GM12878 (cell line): Measurements from ENCODE around the gene GRM5. TPM values are rescaled to one million over a fixed set of nuclear protein-coding genes. Genes with fewer than 3 reads are reported as not detected.

Source experiments
- ATAC-seq: fragments of 200-7000 bp; cut with Tn5 transposase; 3 replicates; pipeline ENCODE4 v1.9.1; 2020; ENCODE audit warnings: mild to moderate bottlenecking, moderate library complexity
- BruUV-seq: library from RNA; stranded (reverse); fragments of 400-500 nt; replicated peaks from 2 replicates; lab custom pipeline; 2021; lab: Mats Ljungman, UMichigan
- CTCF ChIA-PET: fragments of 300-600 bp; sonication (Branson Sonifier 250); formaldehyde crosslinking; extraction: SDS; loops from one replicate; lab custom pipeline; 2021; ENCODE audit warnings: inconsistent platforms; lab: Yijun Ruan, JAX
- POLR2A ChIA-PET: fragments of 350-600 bp; formaldehyde crosslinking; extraction: SDS; loops from one replicate; lab custom pipeline; 2021; ENCODE audit warnings: inconsistent platforms; lab: Charles Lee
- RAD21 ChIA-PET: fragments of 300-600 bp; sonication (Branson Sonifier 250); formaldehyde crosslinking; loops from one replicate; lab custom pipeline; 2023; ENCODE audit warnings: antibody characterized with exemption; ENCODE audit not compliant: unreplicated experiment; lab: Charles Lee
- SMC1A ChIA-PET: fragments of 300-600 bp; sonication (Branson Sonifier 250); formaldehyde crosslinking; loops from one replicate; lab custom pipeline; 2023; ENCODE audit not compliant: unreplicated experiment, uncharacterized antibody; lab: Charles Lee
- DNase-seq: peaks from one replicate; pipeline ENCODE4 v3.0.0-alpha.2; 2011; ENCODE audit warnings: low read depth, low spot score
- FAIRE-seq: peaks from 3 replicates; lab custom pipeline; 2011; peaks lifted over from hg19 to GRCh38; lab: Jason Lieb, UNC
- H2AFZ ChIP-seq: 2 replicates; pipeline ENCODE4 v1.6.0; 2011; ENCODE audit warnings: low read depth, low read length, control low read depth; ENCODE audit not compliant: control insufficient read depth
- H3K27ac ChIP-seq: 2 replicates; pipeline ENCODE4 v1.5.1; 2011; ENCODE audit warnings: control low read depth; ENCODE audit not compliant: control insufficient read depth, insufficient read depth
- H3K27me3 ChIP-seq, 2 experiments: replicated peaks in 1 of 2; 2 replicates each; pipeline versions ENCODE4 v1.6.0 to v1.6.1; 2011; ENCODE audit warnings: low read length in 1 of 2; ENCODE audit not compliant: control insufficient read depth in 2 of 2, insufficient read depth in 2 of 2
- H3K36me3 ChIP-seq, 2 experiments: 2 replicates each; pipeline ENCODE4 v1.5.1; 2011; ENCODE audit warnings: low read length in 1 of 2; ENCODE audit not compliant: control insufficient read depth in 2 of 2, insufficient read depth in 2 of 2
- H3K4me1 ChIP-seq: 2 replicates; pipeline ENCODE4 v1.6.1; 2011; ENCODE audit warnings: mild to moderate bottlenecking, low read length, moderate library complexity, mixed read lengths; ENCODE audit not compliant: control insufficient read depth, insufficient read depth
- H3K4me2 ChIP-seq: 2 replicates; pipeline ENCODE4 v1.6.0; 2011; ENCODE audit warnings: control low read depth; ENCODE audit not compliant: control insufficient read depth, insufficient read depth
- H3K4me3 ChIP-seq: fragments of 200-600 bp; sonication (generic); 2 replicates; pipeline ENCODE4 v1.5.1; 2016
- H3K79me2 ChIP-seq: 2 replicates; pipeline ENCODE4 v1.6.0; 2011; ENCODE audit warnings: low read length; ENCODE audit not compliant: control insufficient read depth, insufficient read depth
- H3K9ac ChIP-seq: 2 replicates; pipeline ENCODE4 v1.8.0; 2011; ENCODE audit warnings: low read length, control low read depth, mixed read lengths; ENCODE audit not compliant: control insufficient read depth, insufficient read depth
- H3K9me3 ChIP-seq: replicated peaks from 3 replicates; pipeline ENCODE4 v1.5.1; 2011; ENCODE audit warnings: mild to moderate bottlenecking, low read length; ENCODE audit not compliant: control insufficient read depth, insufficient read depth
- H4K20me1 ChIP-seq: 2 replicates; pipeline ENCODE4 v1.6.0; 2011; ENCODE audit not compliant: control insufficient read depth, insufficient read depth
- HDAC6 ChIP-seq: fragments of 200-600 bp; sonication (generic); IDR thresholded peaks from one replicate; pipeline ENCODE4 v1.8.0; 2017; ENCODE audit warnings: antibody characterized with exemption; ENCODE audit not compliant: unreplicated experiment
- MEF2A ChIP-seq: IDR thresholded peaks from 2 replicates; pipeline ENCODE4 v1.6.1; 2011; ENCODE audit warnings: low read depth, mild to moderate bottlenecking, low read length, moderate library complexity; ENCODE audit not compliant: insufficient read depth
- RUNX3 ChIP-seq: IDR thresholded peaks from 2 replicates; pipeline ENCODE4 v1.6.1; 2012; ENCODE audit warnings: low read length, inconsistent platforms
- SREBF1 ChIP-seq: IDR thresholded peaks from 2 replicates; pipeline ENCODE4 v1.6.1; 2012; ENCODE audit warnings: mild to moderate bottlenecking, low read length
- WGBS: methylation state at CpG from one replicate; pipeline ENCODE4 v1.1.6; 2016; ENCODE audit warnings: low lambda C conversion rate; ENCODE audit not compliant: insufficient replicate concordance, insufficient coverage; ENCODE audit errors: missing lambda C conversion rate; 5-methylcytosine and 5-hydroxymethylcytosine counted together
- in situ Hi-C: fragments of 300-500 bp; cut with MboI; formaldehyde crosslinking; loops from 9 replicates; pipeline ENCODE4 v1.14.3; 2018; ENCODE audit warnings: mixed read lengths
- intact Hi-C: fragments of 100-400 bp; cut with micrococcal nuclease; formaldehyde crosslinking; loops from one replicate; pipeline ENCODE4 v1.14.2; 2022; ENCODE audit not compliant: unreplicated experiment
- polyA plus RNA-seq, 11 experiments: library from polyadenylated mRNA; depleted of rRNA in 4 of 11; unstranded in 6 of 11; stranded (reverse) in 5 of 11; fragments of >200 nt; fragmentation: Nextera tagmentation in 4 of 11; fragmentation: Illumina TruSeq in 1 of 11; extraction: Ambion mirVana in 4 of 11; extraction: Trizol in 1 of 11; gene quantifications; 1 replicate in 1 of 11; 2 replicates in 10 of 11; pipeline versions ENCODE4 v1.2.1 to v1.2.3, GENCODE V29; 2011 to 2016; ENCODE audit warnings: inconsistent platforms in 2 of 11, missing spikeins in 2 of 11, low read depth in 1 of 11
- total RNA-seq, 4 experiments: library from RNA; depleted of rRNA in 3 of 4; stranded (reverse); fragments of >200 nt in 3 of 4; fragmentation: Illumina TruSeq in 1 of 4; extraction: Trizol in 1 of 4; gene quantifications; 2 replicates each; pipeline versions ENCODE4 v1.2.1 to v1.2.3, GENCODE V29; 2013 to 2021
- TF ChIP-seq, protein P1 (sequence below): fragments of 450-650 bp; IDR thresholded peaks from 2 replicates; pipeline ENCODE4 v1.6.1; 2018; ENCODE audit warnings: borderline replicate concordance, mild to moderate bottlenecking; ENCODE audit not compliant: partially characterized antibody
- TF ChIP-seq, protein P2 (sequence below): fragments of 450-650 bp; IDR thresholded peaks from 2 replicates; pipeline ENCODE4 v1.6.1; 2017; ENCODE audit warnings: antibody characterized with exemption, mild to moderate bottlenecking, moderate library complexity
- TF ChIP-seq, protein P3 (sequence below): fragments of 450-650 bp; IDR thresholded peaks from 2 replicates; pipeline ENCODE4 v1.6.1; 2017; ENCODE audit warnings: mild to moderate bottlenecking, moderate library complexity

GRM5 gene
- total and polyA plus RNA-seq, 10 of the 15 experiments (the other 5 are each of a cell fraction or from before 2014, with no cell fraction given): not detected

DNA sequence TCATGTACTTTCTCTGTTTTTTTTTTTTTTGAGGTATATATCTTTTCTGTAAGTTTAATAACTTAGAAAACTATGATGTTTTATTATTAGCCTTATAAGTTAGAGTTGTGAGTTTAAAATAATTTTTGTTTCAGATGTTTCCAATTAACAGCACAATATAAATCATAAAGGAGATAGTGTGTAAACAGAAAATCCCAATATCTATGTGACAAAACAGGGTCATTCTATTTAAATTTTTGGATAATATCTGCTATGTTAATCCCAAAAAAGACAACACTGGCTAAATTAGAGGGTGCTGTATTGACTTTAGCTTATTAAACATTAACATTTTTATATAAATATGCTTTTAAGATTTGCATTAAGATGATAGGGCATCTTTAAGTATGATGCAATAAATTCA, 410.1 kb downstream of the GRM5 start:
- H3K9me3 ChIP-seq: no peaks in the 10 kb centered on the region
- no peak overlapping the region for H3K9ac ChIP-seq
- in situ Hi-C loops (no loop called here), intact Hi-C loops (no loop called here)
- SMC1A ChIA-PET: no interaction called here
- H3K4me1 ChIP-seq: no peaks in the 10 kb centered on the region
- CTCF ChIA-PET: interaction anchor here (0.6 kb wide), 1 partner anchor 95 kb away, joined by 3 read pairs; no protein-coding TSS in a partner anchor
- POLR2A ChIA-PET: no interaction called here
- RAD21 ChIA-PET: no interaction called here
- no peaks in the 10 kb centered on the region for H3K79me2 ChIP-seq
- no peak overlapping the region for H3K4me3 ChIP-seq
- ATAC-seq (no peak), DNase-seq (no peak), FAIRE-seq (no peak)
- BruUV-seq: no TSS peak
- no peaks in the 10 kb centered on the region for H4K20me1 ChIP-seq
- H3K36me3 ChIP-seq: no peaks in the 10 kb centered on the region
- TF ChIP-seq, protein P1, sequence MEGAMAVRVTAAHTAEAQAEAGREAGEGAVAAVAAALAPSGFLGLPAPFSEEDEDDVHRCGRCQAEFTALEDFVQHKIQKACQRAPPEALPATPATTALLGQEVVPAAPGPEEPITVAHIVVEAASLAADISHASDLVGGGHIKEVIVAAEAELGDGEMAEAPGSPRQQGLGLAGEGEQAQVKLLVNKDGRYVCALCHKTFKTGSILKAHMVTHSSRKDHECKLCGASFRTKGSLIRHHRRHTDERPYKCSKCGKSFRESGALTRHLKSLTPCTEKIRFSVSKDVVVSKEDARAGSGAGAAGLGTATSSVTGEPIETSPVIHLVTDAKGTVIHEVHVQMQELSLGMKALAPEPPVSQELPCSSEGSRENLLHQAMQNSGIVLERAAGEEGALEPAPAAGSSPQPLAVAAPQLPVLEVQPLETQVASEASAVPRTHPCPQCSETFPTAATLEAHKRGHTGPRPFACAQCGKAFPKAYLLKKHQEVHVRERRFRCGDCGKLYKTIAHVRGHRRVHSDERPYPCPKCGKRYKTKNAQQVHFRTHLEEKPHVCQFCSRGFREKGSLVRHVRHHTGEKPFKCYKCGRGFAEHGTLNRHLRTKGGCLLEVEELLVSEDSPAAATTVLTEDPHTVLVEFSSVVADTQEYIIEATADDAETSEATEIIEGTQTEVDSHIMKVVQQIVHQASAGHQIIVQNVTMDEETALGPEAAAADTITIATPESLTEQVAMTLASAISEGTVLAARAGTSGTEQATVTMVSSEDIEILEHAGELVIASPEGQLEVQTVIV: no peak
- no peak for TF ChIP-seq HDAC6
- no peak overlapping the region for H3K4me2 ChIP-seq
- no peaks in the 10 kb centered on the region for H3K27me3 ChIP-seq
- no peak overlapping the region for H2AFZ ChIP-seq
- no peak overlapping the region for H3K27ac ChIP-seq

DNA sequence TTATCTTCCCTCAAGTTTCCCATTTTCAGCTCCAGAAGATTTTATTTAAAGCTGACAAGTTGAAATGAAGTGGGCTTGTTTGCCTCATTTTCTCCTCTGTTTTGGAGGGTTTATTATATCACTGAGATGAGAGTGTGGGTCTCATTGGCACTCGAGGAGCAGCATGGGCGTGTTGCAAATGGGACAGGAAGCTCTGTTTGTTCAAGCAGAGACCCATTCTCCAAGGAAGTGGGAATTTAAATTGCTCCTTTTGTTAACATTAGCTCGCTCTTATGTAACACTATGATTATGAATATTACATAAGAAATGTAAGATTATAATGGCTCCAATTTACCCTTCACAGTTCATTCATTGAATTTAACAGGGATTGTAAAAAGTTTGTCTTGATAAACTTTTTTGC, 410.6 kb downstream of the GRM5 start:
- RAD21 ChIA-PET: no interaction called here
- CTCF ChIA-PET: no interaction called here
- ATAC-seq (no peak), DNase-seq (no peak), FAIRE-seq (no peak)
- whole genome bisulfite sequencing: 6% methylated on average over 3 of the region's 3 CpGs
- H2AFZ ChIP-seq: no peak overlapping the region
- TF ChIP-seq MEF2A (no peak), SREBF1 (no peak), RUNX3 (no peak)
- TF ChIP-seq, protein P2, sequence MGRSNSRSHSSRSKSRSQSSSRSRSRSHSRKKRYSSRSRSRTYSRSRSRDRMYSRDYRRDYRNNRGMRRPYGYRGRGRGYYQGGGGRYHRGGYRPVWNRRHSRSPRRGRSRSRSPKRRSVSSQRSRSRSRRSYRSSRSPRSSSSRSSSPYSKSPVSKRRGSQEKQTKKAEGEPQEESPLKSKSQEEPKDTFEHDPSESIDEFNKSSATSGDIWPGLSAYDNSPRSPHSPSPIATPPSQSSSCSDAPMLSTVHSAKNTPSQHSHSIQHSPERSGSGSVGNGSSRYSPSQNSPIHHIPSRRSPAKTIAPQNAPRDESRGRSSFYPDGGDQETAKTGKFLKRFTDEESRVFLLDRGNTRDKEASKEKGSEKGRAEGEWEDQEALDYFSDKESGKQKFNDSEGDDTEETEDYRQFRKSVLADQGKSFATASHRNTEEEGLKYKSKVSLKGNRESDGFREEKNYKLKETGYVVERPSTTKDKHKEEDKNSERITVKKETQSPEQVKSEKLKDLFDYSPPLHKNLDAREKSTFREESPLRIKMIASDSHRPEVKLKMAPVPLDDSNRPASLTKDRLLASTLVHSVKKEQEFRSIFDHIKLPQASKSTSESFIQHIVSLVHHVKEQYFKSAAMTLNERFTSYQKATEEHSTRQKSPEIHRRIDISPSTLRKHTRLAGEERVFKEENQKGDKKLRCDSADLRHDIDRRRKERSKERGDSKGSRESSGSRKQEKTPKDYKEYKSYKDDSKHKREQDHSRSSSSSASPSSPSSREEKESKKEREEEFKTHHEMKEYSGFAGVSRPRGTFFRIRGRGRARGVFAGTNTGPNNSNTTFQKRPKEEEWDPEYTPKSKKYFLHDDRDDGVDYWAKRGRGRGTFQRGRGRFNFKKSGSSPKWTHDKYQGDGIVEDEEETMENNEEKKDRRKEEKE: no peak
- TF ChIP-seq, protein P3, sequence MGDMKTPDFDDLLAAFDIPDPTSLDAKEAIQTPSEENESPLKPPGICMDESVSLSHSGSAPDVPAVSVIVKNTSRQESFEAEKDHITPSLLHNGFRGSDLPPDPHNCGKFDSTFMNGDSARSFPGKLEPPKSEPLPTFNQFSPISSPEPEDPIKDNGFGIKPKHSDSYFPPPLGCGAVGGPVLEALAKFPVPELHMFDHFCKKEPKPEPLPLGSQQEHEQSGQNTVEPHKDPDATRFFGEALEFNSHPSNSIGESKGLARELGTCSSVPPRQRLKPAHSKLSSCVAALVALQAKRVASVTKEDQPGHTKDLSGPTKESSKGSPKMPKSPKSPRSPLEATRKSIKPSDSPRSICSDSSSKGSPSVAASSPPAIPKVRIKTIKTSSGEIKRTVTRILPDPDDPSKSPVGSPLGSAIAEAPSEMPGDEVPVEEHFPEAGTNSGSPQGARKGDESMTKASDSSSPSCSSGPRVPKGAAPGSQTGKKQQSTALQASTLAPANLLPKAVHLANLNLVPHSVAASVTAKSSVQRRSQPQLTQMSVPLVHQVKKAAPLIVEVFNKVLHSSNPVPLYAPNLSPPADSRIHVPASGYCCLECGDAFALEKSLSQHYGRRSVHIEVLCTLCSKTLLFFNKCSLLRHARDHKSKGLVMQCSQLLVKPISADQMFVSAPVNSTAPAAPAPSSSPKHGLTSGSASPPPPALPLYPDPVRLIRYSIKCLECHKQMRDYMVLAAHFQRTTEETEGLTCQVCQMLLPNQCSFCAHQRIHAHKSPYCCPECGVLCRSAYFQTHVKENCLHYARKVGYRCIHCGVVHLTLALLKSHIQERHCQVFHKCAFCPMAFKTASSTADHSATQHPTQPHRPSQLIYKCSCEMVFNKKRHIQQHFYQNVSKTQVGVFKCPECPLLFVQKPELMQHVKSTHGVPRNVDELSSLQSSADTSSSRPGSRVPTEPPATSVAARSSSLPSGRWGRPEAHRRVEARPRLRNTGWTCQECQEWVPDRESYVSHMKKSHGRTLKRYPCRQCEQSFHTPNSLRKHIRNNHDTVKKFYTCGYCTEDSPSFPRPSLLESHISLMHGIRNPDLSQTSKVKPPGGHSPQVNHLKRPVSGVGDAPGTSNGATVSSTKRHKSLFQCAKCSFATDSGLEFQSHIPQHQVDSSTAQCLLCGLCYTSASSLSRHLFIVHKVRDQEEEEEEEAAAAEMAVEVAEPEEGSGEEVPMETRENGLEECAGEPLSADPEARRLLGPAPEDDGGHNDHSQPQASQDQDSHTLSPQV: no peak
- H4K20me1 ChIP-seq: no peaks in the 10 kb centered on the region
- no peaks in the 10 kb centered on the region for H3K79me2 ChIP-seq
- in situ Hi-C loops (no loop called here), intact Hi-C loops (no loop called here)
- H3K4me1 ChIP-seq: no peaks in the 10 kb centered on the region
- BruUV-seq: no TSS peak
- no peaks in the 10 kb centered on the region for H3K9me3 ChIP-seq
- no peak overlapping the region for H3K4me2 ChIP-seq
- SMC1A ChIA-PET: no interaction called here
- H3K36me3 ChIP-seq: no peaks in the 10 kb centered on the region
- no peak overlapping the region for H3K9ac ChIP-seq
- no peaks in the 10 kb centered on the region for H3K27me3 ChIP-seq
- no peak overlapping the region for H3K27ac ChIP-seq
- no peak overlapping the region for H3K4me3 ChIP-seq
- POLR2A ChIA-PET: no interaction called here
